SKM-1 (cell line): ENCODE data around the gene PLEKHH2.
"Not testable (repeated sequence)": the region's sequence is repeated elsewhere in the genome, so short reads cannot be mapped to it uniquely, and the experiment has no call there.

Experiments used
- DNase-seq: peaks from one replicate; lab custom pipeline; 2025; ENCODE audit not compliant: unreplicated experiment; lab: John Stamatoyannopoulos, UW

The PLEKHH2 gene

DNA sequence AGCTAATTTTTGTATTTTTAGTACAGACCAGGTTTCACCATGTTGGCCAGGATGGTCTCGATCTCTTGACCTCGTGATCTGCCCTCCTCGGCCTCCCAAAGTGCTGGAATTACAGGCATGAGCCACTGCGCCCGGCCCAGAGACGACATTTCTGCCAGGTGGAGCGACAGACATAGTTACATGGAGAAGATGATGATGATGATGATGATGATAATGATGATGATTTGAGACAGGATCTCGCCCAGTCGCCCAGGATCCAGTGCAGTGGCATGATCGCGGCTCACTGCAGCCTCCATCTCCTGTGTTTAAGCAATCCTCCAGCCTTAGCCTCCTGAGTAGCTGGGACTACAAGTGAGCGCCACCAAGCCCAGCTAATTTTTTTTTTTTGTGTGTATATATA lies 907 bp upstream of the PLEKHH2 start:
- not testable (repeated sequence) for DNase-seq

GRCh38 chr2:43636621-43637020 lies 439 bp upstream of the PLEKHH2 start:
- DNase-seq = no peak

DNA sequence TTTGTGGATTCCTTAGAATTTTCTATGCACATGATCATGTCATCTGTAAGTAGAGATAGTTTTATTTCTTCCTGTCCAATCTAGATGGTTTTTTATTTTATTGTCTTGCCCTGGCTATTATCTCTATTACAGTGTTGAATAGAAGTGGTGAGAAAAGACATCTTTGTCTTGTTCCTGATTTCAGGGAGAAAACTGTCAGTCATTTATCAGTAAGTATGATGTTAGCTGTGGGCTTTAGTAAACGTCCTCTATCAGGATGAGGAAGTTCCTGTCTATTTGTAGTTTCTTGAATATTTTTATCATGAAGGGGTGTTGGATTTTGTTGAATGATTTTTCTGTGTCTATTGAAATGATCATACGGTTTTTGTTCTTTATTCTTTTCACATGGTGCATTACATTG lies 5.3 kb downstream of the PLEKHH2 start:
- DNase-seq = no peak

- DNase-seq = no peak
Measured at GRCh38 chr2:43643680-43644079, 6.6 kb downstream of the PLEKHH2 start.

DNA sequence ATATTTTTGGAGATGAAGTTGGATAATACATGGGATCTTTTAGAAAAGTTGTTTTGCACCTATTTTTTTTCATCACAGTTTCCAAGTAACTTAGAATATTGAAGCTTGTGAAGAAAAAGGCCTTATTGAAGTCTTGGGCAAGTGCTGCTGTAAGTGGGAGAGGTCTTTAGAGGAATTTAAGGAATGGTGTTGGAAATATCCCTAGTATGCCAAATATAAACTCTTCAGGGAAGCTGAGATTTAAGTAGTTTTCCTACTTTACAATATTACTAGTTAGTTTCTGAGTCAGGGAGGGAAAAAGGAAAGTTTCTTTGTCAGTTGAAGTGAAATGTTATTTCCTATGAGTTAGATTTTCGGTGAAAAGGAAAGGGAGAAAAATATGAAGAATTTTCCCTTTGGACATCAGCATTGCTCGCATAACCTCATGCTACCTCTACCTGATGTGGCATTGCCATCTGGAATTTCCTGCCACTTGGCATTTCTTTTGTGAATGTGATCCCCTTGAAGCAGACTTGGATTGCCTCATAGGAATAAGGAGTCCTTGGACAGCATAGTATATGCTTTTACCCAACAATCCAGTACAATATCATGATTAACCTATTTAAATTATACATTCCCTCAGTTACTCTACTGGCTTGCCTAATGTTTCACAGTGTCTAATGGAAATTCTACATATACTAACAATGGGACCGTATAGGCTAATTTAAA lies 12.1 kb downstream of the PLEKHH2 start:
- DNase-seq = no peak

GRCh38 chr2:43653506-43653905 lies 16.4 kb downstream of the PLEKHH2 start:
- DNase-seq = no peak

DNA sequence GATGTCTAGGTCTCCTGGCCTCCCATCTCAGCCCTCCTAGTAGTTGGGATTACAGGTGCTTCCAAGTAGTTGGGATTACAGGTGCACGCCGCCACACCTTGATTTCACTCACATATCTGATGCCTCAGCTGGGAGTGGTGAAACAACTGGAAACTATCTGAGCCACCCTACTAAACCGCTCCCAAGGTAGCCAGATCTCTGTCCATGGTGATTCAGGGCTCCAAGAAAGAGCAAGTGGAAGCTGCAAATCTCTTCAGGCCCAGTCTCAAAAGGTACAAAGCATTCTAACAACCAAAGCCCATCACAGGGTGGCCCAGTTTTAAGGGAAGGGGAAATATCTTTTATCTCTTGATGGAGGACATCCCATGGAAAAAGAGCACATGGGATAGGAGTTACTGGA lies 20.2 kb downstream of the PLEKHH2 start:
- no peak for DNase-seq

DNA sequence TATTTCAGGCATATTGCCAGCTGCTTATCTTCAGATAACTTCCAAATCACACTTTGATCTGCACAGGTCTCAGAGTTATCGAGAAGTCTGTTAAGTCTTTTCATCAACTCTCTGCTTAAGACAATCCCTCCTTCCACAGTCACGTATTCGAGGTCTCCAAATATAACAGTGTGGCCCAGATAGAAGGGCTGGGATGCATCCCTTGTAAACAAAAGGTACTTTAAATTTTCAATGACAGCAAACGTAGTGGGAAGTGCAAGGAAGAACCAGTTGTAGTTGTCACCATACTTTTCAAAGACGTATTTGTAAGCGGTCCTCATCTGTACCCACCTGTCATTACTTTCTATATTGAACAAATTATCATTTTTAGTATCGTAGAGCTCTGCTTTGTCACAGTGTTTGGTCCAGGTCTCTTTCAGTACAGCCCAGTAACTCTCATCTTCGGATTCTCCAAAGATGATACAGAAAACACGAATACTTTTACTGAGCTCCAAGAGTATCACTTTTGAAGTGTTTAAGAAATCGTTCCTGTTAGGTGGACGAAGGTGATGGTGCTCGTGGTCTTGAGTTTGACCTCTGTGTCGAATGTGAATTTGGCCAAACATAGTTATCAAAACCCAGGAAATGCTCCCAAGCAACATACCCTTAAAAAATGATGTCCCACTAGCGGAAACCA lies 38.7 kb downstream of the PLEKHH2 start:
- DNase-seq = no peak

- DNase-seq = no peak
Measured at GRCh38 chr2:43676322-43677050, 39.4 kb downstream of the PLEKHH2 start, which contains the start of gene C1GALT1C1L. Gene C1GALT1C1L, minus strand, starts transcription at chr2:43676429. Its CDS starts 107 bp downstream, at chr2:43676322.

- DNase-seq = not testable (repeated sequence)
Measured at GRCh38 chr2:43677783-43678182, 40.7 kb downstream of the PLEKHH2 start.

DNA sequence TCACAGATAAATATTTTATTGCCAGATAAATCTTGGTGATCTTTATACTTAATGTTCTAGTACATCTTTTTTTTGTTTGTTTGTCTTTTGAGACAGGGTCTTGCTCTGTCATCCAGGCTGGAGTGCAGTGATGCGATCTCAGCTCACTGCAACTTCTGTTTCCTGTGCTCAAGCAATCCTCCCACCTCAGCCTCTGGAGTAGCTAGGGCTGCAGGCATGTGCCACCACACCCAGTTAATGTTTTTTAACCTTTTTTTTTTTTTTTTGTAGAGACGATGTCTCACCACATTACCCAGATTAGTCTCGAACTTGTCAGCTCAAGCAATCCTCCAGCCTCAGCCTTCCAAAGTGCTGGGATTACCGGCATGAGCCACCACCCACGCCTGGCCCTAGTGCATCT lies 48.3 kb downstream of the PLEKHH2 start:
- DNase-seq = no peak

DNA sequence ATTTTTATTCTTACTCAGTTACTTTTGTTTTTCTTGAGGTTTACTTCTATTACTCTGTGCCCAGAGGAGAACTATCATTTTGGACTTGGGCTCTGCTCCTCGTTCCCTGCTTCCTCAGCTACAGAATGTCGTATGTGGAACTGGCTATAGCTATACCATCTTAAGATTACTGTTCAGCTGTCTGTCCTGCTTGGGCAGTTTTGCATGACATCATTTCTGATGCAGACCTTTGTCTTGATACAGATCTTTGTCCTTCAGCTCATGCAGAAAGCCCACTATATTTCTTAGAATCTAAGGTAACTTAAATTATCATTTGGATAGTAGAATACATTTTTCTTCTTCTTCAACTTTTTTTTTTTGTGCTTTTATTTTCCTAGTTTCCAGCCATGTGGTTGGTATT lies 52.9 kb downstream of the PLEKHH2 start:
- no peak for DNase-seq

DNA sequence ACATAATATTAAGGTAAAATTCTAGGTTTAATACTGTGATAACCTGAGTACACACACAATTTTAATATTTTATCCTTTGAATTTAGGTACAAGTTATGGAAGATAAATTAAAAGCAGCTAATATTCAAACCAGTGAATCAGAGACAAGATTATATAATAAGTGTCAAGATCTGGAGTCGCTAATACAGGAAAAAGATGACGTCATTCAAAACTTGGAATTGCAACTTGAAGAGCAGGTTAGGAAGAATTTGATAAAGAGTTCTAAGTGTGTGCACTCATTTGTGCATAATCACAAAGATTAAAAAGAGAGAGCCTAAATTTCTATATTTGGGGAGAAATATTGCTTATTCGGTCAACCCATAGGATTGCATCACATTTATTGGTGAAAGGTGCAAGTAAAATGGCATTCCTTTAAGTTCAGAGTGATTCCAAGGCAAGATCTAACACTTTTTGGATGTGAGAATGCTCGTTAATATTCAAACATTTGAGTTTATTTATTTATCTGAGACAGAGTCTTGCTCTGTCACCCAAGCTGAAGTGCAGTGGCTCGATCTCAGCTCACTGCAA lies 55.5 kb downstream of the PLEKHH2 start:
- no peak for DNase-seq

GRCh38 chr2:43698140-43698539 lies 61.1 kb downstream of the PLEKHH2 start:
- not testable (repeated sequence) for DNase-seq

DNA sequence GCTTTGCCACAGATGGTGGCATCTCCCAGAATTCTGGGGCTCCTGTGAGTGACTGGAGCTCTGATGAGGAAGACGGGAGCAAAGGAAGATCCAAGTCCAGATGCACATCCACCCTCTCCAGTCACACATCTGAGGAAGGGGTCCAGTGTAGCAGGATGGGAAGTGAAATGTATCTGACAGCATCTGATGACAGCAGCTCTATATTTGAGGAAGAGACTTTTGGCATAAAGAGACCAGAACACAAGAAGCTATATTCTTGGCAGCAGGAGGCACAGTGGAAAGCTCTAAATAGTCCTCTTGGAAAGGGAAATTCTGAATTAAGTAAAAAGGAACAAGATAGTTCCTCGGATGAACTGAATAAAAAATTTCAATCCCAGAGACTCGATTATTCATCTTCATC lies 62.7 kb downstream of the PLEKHH2 start:
- DNase-seq = no peak

DNA sequence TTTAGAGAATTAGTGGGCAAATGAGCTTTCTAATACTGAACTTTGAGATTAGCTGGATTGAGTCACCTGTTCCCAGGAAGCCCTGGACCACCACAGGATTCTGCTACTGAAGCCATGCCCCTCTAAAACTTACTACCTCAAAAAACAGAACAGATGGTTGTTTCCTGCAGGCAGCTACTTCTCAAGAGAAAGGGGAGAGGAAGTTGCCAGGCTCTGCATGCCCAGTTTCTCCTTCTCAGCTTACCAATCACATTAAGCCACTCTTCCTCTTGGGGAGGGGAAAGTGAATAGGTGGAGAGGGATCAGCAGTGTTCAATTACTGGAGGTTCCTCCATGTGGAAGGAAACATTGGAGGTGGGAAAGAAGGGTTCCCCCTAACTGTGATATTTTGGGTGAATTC lies 64.1 kb downstream of the PLEKHH2 start:
- DNase-seq = no peak

GRCh38 chr2:43707255-43708015 lies 70.4 kb downstream of the PLEKHH2 start:
- DNase-seq = no peak

DNA sequence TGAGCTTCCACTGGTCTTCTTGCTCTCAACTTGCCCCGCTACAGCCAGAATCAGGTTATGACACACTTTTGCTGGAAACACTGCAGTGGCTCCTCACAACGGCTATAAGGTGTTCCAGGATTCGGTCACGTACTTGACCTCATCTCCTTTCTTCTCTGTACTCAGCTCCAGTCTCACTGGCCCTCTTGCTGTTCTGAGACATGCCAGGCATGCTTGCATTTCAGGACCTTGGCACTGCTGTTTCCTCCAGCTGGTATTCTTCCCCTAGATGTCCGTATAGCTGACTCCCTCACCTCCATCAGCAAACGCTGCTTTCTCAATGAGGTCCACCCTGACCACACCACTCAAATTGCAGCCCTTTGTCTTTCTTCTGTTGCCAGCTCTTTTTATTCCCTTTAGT lies 71.1 kb downstream of the PLEKHH2 start:
- DNase-seq = no peak

- DNase-seq = no peak
Measured at GRCh38 chr2:43708891-43709290, 71.8 kb downstream of the PLEKHH2 start.

GRCh38 chr2:43710866-43711265 lies 73.8 kb downstream of the PLEKHH2 start:
- DNase-seq = no peak

DNA sequence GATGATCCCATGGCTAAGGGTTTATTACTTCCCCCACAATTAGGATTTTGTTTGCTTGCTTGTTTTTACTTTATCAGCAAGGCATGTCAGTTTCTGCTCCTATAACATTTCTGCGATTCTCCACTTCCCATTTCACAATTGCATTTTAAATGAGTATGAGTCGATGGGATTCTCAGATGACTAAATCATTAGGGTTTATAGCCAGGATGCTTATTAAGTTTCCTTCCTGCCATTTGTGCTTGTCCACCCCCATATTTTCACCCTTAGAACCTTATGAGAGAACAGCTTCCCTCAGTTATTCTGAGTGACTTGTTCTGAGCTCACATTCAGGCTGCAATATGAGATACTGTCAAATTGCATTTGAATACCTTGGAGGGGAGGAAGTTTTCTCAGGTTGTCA lies 77.1 kb downstream of the PLEKHH2 start:
- DNase-seq = no peak
